ENCODE measurements around the gene BCCIP.

Gene BCCIP

DNA sequence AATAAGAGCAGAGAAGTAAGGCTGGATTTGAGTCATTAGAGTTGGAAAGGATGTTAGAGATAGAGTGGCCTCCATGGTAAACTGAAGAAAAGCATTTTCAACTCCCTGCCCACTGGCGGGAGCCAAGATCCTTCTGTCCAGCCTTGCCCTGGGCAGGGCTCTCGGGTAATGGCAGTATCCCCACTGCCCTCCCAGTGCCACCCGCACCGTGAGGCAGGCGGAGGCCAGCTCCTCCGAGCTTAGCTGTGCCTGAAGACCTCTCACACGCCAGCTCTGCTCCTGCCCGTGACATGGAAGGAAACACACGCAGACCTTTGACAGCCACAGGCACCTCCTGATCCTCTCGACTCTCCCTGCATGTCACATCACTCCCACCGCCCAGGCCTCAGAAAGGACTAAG, 22.3 kb downstream of the BCCIP start:
- DNase-seq, result no peak

DNA sequence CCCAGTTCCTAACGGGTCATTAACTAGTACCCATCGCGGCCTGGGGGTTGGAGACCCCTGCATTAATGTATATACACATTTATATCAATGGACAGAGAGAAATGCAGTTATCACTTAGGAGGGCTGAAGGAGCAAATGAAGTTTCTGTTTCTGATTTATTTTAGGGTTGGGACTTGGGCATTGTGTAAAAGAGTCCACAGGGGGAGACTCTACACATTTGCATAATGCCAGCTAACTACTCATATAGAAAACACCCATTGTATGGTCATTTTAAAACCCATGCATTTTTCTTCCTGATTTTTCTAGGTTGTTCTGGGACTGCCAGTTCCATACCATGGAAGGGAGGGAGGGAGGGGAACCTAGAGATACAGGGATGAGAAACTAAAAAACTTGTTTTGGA, 23.5 kb downstream of the BCCIP start:
- DNase-seq, result no peak

DNA sequence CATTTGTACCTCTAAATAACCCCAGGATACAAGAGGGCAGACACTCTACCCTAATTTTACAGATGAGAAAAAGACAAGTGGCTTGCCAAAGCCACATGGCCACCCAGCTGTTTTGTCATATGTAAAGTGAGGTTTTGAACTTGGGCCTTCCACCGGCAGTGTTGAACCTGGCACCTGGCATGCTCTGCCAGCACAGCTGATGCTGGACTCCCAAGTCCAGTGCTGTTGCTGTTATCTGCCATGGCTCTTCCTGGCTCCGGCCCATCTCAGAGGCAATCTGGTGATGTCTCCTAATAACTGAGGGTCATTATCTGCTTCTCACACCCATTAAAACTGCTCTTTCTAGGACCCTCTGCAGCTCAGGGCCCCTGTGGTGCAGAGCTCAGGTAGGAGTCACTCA, 25.0 kb downstream of the BCCIP start:
- no peak for DNase-seq

DNA sequence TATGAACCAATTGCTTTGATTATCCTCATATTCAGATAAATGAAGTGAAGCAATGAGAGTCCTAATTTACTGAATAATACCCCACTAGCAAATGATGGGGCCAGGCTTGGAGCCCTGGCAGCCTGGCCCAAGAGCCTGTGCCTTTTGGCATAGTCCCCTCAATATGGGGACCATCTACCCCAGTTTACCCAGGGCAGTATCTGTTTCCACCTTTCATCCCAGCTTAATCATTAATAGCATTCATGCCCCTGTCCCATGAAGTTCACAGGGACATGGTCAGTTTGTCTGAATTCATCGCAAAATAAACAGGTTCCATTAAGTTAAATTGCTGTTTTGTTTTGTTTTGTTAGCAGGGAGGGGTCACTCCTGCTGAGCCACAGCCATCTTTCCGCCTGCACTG, 25.5 kb downstream of the BCCIP start:
- DNase-seq, result no peak

DNA sequence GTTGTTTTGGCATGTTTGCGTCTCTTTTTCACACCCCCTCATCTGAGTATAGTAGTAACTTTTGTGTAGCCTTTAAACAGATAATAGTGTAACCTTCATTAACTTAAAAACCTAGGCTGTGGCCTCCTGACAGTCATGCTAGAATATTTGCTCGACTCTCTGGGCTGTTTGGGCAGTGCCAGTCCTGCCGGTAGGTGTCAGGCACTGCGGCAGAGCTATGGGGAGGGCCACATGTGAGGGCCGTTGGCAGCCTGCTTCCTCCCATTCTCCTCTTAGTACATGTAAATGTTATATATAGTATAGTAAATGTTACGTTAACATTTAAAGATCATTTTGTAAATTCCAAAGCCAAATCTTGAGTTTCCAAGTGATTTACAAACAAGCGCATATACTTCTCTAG, 26.1 kb downstream of the BCCIP start:
- DNase-seq, result no peak

DNA sequence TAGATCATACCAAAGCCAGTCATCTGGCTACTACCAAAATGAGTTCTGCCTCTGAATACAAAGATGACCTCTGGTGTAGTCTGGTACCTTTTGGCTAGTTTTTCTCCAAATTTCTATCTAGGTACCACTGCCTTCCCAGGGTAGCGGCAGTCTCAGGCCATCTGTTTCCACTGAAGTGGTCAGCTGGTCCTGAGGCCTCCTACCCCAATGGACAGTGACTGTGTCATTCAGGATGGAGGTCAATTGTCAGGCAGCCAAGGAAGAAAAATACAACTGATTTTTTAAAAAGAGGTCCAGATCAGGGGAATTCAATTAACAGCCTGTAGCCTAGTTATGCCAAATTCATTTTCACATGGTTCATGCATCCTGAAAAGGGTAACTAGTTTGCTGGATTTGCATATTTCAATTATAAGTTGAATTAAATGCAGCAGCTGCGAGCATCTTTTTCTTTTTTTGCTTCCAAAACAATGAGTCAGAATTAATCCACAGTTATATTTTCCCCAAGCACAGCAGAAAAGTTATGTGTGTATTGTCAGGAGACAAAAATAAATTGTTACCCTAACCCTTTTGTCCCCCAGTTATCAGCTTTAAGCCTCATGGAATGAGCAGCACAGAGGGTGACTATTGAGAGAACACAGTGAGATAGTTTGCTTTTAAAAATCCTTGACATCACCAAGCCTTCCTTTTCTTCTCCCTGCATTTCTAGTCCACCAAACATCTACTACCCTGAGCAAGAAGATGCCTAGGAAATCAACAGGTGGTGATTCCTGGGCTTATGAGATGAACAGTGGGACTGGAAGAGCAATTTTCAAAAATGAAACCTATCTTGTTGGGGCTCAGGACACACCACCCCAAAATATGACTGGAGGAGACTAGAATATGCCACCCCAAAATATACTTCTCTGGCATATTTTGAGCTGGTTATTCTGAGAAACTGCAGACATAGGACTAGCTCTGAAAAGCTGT, 27.7 kb downstream of the BCCIP start:
- DNase-seq, result no peak

DNA sequence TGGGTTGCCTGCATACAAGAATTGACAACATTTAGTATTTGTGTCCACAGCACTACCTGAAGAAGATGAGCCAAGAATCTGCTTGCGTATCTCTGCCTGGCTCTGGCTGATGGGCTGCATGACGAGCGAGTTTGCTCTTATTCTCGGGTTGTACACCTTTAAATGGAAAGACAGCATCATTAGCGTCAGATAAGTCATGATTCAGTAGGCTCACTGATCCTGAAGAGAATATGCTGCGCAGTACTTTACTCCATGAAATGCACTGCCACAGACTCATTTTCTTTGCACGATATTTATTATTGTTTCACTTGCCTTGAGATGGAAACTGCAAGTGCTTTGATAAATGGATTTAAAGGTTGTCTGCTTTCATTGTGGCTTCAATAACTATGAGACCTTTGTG, 29.1 kb downstream of the BCCIP start:
- no peak for DNase-seq

DNA sequence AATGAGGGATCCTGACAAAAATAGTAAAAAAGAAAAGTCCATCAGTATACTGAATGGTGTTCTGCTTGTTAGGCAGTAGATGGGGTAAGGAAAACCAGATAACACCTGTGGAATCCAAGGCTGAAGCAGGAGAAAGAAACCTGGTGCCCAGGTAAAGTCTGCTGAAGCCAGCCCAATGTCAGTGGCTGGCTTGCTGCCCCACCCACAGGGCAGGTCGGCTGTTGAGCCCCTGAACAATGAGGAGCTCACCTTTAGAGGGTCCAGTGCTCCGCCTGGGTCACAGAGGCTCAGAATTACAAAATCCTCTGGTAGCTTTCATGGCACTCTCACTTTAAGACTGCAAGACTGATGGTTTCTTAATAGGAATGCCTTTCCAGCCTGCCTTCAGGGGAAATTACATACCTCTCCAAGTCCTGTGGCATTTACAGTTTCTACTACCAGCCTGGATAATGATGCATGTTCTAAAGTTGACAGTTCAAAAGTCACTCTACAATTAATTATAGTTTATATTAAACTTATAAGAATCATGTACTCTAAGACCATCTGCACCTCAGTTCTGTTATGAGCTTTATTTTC, 33.9 kb downstream of the BCCIP start:
- no peak for DNase-seq

DNA sequence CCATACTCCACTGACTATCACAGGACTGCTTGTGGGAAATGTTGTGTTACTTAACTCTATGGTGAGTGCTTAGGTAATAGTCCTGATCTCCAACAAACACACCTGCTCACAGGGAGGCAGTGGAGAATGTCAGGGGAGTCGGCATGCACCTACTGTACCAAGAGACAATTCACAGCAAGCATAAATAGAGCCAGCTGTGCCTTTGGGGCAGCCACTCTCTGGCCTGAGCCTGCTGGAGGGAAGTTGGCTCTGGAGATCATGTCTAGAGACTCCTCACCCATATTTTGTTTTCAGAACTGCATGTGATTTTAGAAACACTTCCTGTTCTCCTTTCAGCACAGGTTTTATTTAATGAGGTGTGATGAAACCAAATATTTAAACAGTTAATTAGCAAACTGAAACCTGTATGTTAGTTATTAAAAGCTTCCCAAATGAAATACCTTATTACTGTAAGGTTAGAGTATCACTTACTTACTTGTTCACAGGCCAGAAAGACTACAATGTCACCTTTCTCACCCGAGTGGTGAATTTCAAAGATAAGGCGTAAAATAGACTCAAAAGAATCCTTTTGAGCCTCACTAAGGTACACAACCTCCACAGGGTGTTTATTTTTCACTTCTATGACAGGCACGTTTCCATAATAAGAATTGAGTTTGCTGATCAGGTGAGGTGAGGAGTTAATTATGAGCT, 35.9 kb downstream of the BCCIP start:
- no peak for DNase-seq

DNA sequence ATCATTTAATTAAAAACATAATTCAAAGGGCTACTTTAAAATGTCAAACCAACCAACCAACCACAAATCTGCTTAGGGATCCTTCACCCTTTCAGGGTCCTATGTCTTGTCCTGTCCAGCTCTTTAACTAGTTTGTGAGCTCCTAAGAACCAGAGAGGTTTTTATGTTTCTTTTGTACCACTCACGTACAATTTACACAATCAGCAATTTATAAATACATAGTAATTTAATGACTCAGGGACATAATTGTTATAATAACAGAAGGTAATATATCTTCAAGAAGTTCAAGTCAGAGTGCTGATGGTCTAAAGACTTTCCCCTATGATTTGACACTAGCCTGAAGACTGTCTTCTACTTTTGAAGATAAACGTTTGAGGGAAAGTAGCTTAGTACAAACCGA, 41.8 kb downstream of the BCCIP start:
- DNase-seq, result no peak

DNA sequence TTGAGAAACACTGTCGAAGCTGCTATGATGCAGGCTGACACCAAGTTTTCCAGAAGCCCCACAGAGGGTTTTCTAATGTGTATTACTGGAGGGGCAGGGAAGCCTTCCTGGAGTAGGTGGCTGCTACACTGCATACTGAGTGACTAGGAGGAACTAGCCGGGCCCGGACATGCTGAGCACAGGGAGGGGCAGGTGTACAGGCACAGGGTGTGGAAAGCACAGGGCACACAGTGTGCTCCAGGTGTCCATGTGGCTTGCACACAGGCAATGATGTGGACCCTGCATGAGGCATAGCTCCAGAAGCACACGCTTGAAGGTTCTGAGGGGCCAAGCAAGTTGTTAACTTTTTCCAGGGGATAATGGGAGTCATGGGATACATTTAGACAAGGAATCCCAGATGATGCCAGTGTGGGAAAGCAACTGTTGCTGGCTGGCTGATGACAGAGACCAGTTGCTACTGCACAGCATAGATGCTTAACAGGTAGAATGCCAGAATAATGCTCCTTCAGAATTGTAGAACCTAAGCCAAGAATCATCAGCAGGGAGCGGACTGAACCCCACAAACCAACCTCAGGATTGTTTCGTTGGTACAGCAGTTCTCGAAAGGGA, 43.2 kb downstream of the BCCIP start:
- DNase-seq, result no peak

DNA sequence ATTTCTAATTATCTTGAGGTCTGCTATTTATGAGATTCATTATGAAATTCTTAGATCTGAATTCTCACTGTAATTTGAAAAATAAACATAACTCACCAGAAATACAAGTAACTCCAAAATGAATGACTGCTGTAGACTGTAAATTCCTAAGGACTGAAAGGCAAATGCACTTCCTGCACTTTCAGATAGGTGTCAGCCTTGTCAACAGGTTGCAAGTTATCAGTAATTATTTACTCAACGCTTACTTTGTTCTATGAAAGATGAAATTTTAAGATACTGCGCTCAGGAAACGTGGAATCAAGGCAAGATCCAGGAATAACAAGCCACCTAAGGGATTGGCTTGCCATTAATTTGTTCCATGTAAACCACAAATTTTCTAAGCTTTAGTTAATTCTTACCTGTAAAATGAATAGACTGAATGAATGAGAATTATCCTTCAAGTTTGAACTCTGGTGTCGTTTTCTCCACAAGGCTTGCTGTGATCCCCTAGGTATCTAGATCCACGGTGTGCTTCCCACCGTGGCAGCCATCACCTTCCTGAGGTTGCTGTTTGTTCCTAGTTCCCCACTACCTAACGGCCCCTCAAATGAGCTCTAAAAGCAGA, 45.1 kb downstream of the BCCIP start:
- DNase-seq, result peak in 1 of 2 donors; percentile 23

DNA sequence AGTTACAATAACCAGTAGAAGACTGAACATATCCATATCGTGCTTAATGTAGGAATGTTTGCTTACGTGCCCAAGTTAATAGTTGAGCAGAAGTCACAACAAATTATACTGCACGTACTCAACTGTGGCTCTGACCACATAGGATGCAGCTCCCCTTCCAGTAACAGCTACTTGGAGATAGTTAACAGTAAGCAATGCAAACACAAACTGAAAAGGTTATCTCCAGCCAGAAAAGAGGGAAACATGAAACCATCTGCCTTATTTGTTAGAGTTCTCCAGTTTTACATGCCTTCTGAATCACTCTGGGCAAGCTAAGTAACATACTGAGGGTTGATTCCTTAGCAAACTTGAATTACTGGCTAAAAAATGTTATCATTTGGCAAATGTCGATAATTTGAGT, 48.0 kb downstream of the BCCIP start:
- DNase-seq, result no peak

DNA sequence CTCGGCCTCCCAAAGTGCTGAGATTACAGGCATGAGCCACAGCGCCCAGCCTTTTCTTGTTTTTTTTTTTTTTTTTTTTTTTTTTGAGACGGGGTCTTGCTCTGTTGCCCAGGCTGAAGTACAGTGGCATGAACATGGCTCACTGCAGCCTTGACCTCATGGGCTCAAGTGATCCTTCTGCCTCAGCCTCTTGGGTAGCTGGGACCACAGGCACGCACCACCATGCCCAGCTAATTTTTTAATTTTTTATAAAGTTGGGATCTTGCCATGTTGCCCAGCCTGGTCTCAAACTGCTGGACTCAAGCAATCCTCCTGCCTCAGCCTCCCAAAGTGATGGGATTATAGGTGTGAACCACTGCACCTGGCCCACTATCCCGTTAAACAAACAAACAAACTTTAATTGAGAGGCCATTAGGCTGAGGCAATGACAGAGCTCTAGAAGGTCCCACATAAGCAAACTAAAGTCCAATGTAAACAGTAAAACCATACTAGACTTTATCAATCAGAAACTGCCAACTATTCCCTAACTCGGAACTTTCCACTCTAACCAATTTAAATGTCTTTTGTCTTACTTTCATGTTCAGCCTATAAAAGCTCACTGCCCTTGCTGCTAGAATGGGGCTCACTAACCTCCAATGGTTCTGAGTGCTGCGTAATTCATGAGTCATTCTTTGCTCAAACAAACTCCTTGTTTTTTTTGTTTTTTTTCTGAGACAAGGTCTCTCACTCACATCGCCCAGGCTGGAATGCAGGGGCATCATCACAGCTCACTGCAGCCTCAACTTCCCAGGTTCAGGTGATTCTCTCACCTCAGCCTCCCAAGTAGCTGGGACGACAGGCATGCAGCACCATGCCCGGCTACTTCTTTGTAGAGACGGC, 55.9 kb downstream of the BCCIP start:
- DNase-seq, result no peak

DNA sequence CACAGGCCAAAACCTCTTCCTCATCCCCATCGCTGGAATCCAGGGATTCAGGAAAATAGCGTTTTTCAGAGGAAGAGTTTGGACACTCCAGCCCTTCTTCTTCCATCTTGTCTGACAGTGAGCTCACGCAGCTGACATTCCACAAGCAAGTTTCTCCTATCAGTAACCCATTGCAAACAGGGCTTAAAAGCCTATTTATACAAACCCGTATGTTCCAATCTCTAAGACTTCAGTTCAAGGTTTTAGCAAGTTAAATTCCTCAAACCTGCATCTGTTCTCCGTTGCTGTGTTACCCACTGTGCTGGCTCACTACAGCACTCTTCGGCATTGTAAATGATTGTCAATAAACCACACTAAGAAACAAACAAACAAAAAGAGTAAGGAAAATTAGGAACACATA, 57.4 kb downstream of the BCCIP start:
- no peak for DNase-seq

DNA sequence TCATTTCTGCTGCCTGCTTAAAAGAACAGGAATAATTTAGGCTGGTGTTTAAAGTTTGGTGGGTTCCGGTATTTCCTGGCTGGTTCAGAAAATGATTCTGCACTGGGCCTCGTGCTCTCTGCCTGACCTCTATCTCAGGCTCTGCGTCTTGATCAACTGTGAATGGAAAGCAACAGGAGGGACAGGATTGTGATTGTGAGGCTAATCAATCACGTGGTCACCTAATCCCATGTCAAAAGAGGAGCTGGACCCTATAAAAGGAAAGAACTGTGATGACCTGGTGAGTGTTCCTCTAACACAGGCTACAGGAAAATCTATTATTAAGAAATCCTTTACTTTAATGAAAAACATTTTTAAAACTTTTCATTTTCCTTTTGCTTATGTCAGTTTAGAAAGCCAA, 57.8 kb downstream of the BCCIP start, which contains the start of gene DHX32:
DHX32 (minus strand) TSS at position 101 of the 400 bp plus-strand sequence. CDS start 468 bp downstream, outside the sequence.
- no peak for DNase-seq

DNA sequence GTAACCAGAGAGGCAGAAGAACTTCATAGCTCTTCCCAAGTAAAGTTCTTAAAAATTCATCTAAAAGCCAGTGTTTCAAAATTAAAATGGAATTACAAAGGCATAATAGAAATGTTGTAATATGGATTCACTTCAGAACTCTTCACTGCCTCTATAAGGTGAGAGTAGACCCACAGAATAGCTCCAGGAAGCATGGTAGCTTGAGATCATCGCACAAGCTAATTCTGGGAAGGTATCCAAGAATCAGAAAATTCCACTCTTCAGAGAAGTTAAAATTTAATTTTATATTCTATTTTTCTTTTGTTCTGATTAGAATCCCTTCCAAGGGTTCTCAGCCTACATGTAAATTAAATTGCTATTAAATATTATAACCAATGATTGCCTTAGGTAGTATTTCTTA, 59.2 kb downstream of the BCCIP start:
- DNase-seq, result no peak

DNA sequence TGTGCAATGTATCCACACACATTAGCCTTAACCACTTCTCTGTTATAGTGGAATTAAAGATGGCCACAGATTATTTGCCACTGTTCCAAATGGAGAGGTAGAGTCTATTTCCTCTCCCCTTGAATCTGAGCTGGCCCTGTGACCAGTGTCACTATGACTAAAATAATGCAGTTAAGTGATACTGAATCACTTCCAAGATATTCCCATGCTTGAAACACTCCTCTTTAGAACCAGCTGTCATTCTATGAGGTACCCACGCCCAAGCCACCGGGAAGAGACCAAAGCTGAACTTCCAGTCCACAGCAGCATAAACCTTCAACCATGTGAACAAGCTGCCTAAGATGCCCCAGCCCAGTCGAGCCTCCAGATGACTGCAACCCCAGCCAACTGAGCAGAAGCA, 59.9 kb downstream of the BCCIP start:
- no peak for DNase-seq
